ENCODE data around the gene PIK3C2G. TPM values are rescaled to one million over a fixed set of nuclear protein-coding genes. Genes with fewer than 3 reads are reported as not detected.
A peak's percentile ranks its signal among the peaks of the same experiment; 100 is the strongest.

The PIK3C2G gene
- polyA plus RNA-seq, 2 of the 4 experiments (the other 2 are of a cell fraction) = 0.01 TPM; not detected in 1

GRCh38 chr12:18612971-18613370 is 351.7 kb downstream of the PIK3C2G start:
- no peaks in the 10 kb centered on the region for H3K4me1 ChIP-seq

GRCh38 chr12:18620986-18621385 is 359.7 kb downstream of the PIK3C2G start:
- DNase-seq (ENCODE audit: low read depth in 1 of 2, low spot score in 1 of 2) (no peak), FAIRE-seq (no peak), ATAC-seq (no peak)
- no peak overlapping the region for H3K4me2 ChIP-seq
- no peak overlapping the region for H3K27ac ChIP-seq
- TF ChIP-seq NPAS2 (CRISPR knock-in tag; IDR thresholded peaks at IDR 0.05; ENCODE audit: borderline replicate concordance) (no peak), REST (IDR thresholded peaks at IDR 0.05) (no peak), TP53 (CRISPR knock-in tag; IDR thresholded peaks at IDR 0.05) (no peak), FOSL2 (IDR thresholded peaks at IDR 0.05) (no peak), FOSL2 (CRISPR knock-in tag; IDR thresholded peaks at IDR 0.05) (no peak), BCL3 (IDR thresholded peaks at IDR 0.05) (no peak), USF2 (IDR thresholded peaks at IDR 0.05) (no peak), EHMT2 (IDR thresholded peaks at IDR 0.05; ENCODE audit: low read depth) (no peak), MAZ (IDR thresholded peaks at IDR 0.05; ENCODE audit: borderline replicate concordance, low read depth, low read length) (no peak), HOXB5 (CRISPR knock-in tag; IDR thresholded peaks at IDR 0.05) (no peak), HOXA7 (CRISPR knock-in tag; IDR thresholded peaks at IDR 0.05) (no peak), KDM5A (IDR thresholded peaks at IDR 0.05) (no peak), PBX3 (IDR thresholded peaks at IDR 0.05) (no peak), HEYL (CRISPR knock-in tag; IDR thresholded peaks at IDR 0.05) (no peak), JUN (IDR thresholded peaks at IDR 0.05) (no peak), NR3C1 (IDR thresholded peaks at IDR 0.05) (no peak), CBX8 (IDR thresholded peaks at IDR 0.05) (no peak), CHD2 (IDR thresholded peaks at IDR 0.05; ENCODE audit: low read length, partially characterized antibody) (no peak)
- H3K4me3 ChIP-seq = no peak overlapping the region
- POLR2A ChIA-PET = no interaction called here
- CTCF ChIA-PET = no interaction called here
- no peaks in the 10 kb centered on the region for H3K4me1 ChIP-seq
- H3K9me3 ChIP-seq = no peaks in the 10 kb centered on the region

More at GRCh38 chr12:18612971-18613370, 351.7 kb downstream of the PIK3C2G start:
- no peak for DNase-seq (ENCODE audit: low read depth in 1 of 2, low spot score in 1 of 2)
- no peak for TF ChIP-seq HEYL (CRISPR knock-in tag; IDR thresholded peaks at IDR 0.05)
- TF ChIP-seq MAFK (IDR thresholded peaks at IDR 0.05; ENCODE audit: partially characterized antibody) = peak; percentile 61
- ChIA-PET POLR2A (no interaction called here), CTCF (no interaction called here)
- WGBS (ENCODE audit: missing lambda C conversion rate) = 44% methylated on average over 2 of the region's 2 CpGs
- Histone ChIP-seq H3K27ac (no peak overlapping the region), H3K9me3 (no peaks in the 10 kb centered on the region), H3K4me3 (no peak overlapping the region), H3K4me2 (no peak overlapping the region)
- no peak for FAIRE-seq
- no peak for ATAC-seq

GRCh38 chr12:18629445-18629844 is 368.1 kb downstream of the PIK3C2G start:
- H3K9me3 ChIP-seq = no peaks in the 10 kb centered on the region; the same call in 2 of the 3 replicates
- H3K27ac ChIP-seq = no peak overlapping the region
- WGBS (ENCODE audit: missing lambda C conversion rate) = 31% methylated on average over 2 of the region's 2 CpGs
- no peak for FAIRE-seq
- no peaks in the 10 kb centered on the region for H3K4me1 ChIP-seq
- POLR2A ChIA-PET = no interaction called here
- ATAC-seq = no peak
- no peak for DNase-seq (ENCODE audit: low read depth in 1 of 2, low spot score in 1 of 2)
- CTCF ChIA-PET = no interaction called here
- TF ChIP-seq EHF (CRISPR knock-in tag; IDR thresholded peaks at IDR 0.05) (no peak), NFE2L2 (conservative IDR thresholded peaks at IDR 0.05; ENCODE audit: low read length) (no peak), BHLHE40 (IDR thresholded peaks at IDR 0.05; ENCODE audit: low read depth, low read length) (no peak)
- no peak overlapping the region for H3K4me2 ChIP-seq
- H3K4me3 ChIP-seq = no peak overlapping the region
